HepG2 (cell line): Measurements from ENCODE around the gene PDZD8. TPM values are rescaled to one million over a fixed set of nuclear protein-coding genes. Genes with fewer than 3 reads are reported as not detected.

Experiments used
- CBFB ChIP-seq: sonication (generic); formaldehyde crosslinking; IDR thresholded peaks from 2 replicates; pipeline ENCODE4 v1.4.0; 2020; ENCODE audit warnings: missing genetic modification reagents
- CEBPG ChIP-seq: IDR thresholded peaks from 2 replicates; pipeline ENCODE4 v1.6.1; 2016
- GPN1 ChIP-seq: sonication (generic); formaldehyde crosslinking; IDR thresholded peaks from 2 replicates; pipeline ENCODE4 v1.5.1; 2020; ENCODE audit warnings: missing genetic modification reagents, borderline replicate concordance
- GZF1 ChIP-seq: sonication (generic); formaldehyde crosslinking; IDR thresholded peaks from 2 replicates; pipeline ENCODE4 v1.5.1; 2020; ENCODE audit warnings: mild to moderate bottlenecking, missing genetic modification reagents
- KDM3A ChIP-seq: IDR thresholded peaks from 2 replicates; pipeline ENCODE4 v1.6.1; 2018; ENCODE audit warnings: low read depth, missing compliant biosample characterization
- NAIF1 ChIP-seq: sonication (generic); formaldehyde crosslinking; IDR thresholded peaks from 2 replicates; pipeline ENCODE4 v1.5.0; 2020; ENCODE audit warnings: mild to moderate bottlenecking, missing genetic modification reagents, borderline replicate concordance
- NCOA5 ChIP-seq: sonication (generic); formaldehyde crosslinking; IDR thresholded peaks from 2 replicates; pipeline ENCODE4 v1.4.0; 2020; ENCODE audit warnings: missing genetic modification reagents
- POLR2AphosphoS2 ChIP-seq: IDR thresholded peaks from 2 replicates; pipeline ENCODE4 v1.6.1; 2011; ENCODE audit warnings: low read depth, low read length, improper control_type of control experiment
- SOX6 ChIP-seq, 2 experiments: fragments of 450-650 bp in 1 of 2; sonication (generic) in 1 of 2; formaldehyde crosslinking in 1 of 2; IDR thresholded peaks; 2 replicates each; pipeline versions ENCODE4 v1.4.0 to v1.6.1; 2017 to 2020; ENCODE audit warnings: antibody characterized with exemption in 1 of 2, mild to moderate bottlenecking in 1 of 2, missing genetic modification reagents in 1 of 2
- SP5 ChIP-seq: IDR thresholded peaks from 2 replicates; pipeline ENCODE4 v1.6.1; 2016; ENCODE audit warnings: low read depth, borderline replicate concordance
- ZNF256 ChIP-seq: sonication (generic); formaldehyde crosslinking; conservative IDR thresholded peaks from 2 replicates; pipeline ENCODE4 v1.4.0; 2020; ENCODE audit warnings: missing genetic modification reagents
- ZNF331 ChIP-seq: sonication (generic); formaldehyde crosslinking; IDR thresholded peaks from 2 replicates; pipeline ENCODE4 v1.4.0; 2020; ENCODE audit warnings: missing genetic modification reagents
- ZNF598 ChIP-seq: sonication (generic); formaldehyde crosslinking; IDR thresholded peaks from 2 replicates; pipeline ENCODE4 v1.5.1; 2020; ENCODE audit warnings: mild to moderate bottlenecking, missing genetic modification reagents, borderline replicate concordance
- polyA plus RNA-seq, 8 experiments: library from polyadenylated mRNA; depleted of rRNA in 3 of 8; stranded (reverse) in 7 of 8; unstranded in 1 of 8; fragments of >200 nt; fragmentation: Illumina TruSeq in 4 of 8; extraction: Trizol in 4 of 8; gene quantifications; 2 replicates each; pipeline versions ENCODE4 v1.2.1 to v1.2.3, GENCODE V29; 2011 to 2016; ENCODE audit warnings: low read depth in 4 of 8, missing spikeins in 1 of 8, mixed read lengths in 1 of 8; ENCODE audit not compliant: insufficient read depth in 1 of 8
- total RNA-seq, 5 experiments: library from RNA; depleted of rRNA; stranded (reverse); fragments of >200 nt; fragmentation: Illumina TruSeq; extraction: Trizol; gene quantifications; 2 replicates each; pipeline ENCODE4 v1.2.3, GENCODE V29; 2016; ENCODE audit warnings: low read depth in 1 of 5
- TF ChIP-seq, protein P1 (sequence below): sonication (generic); formaldehyde crosslinking; IDR thresholded peaks from 2 replicates; pipeline ENCODE4 v1.8.0; 2022; ENCODE audit warnings: mild to moderate bottlenecking, missing genetic modification reagents, borderline replicate concordance
- TF ChIP-seq, protein P2 (sequence below): sonication (generic); formaldehyde crosslinking; IDR thresholded peaks from 2 replicates; pipeline ENCODE4 v1.9.0; 2021; ENCODE audit warnings: mild to moderate bottlenecking, missing genetic modification reagents
- TF ChIP-seq, protein P3 (sequence below): sonication (generic); formaldehyde crosslinking; IDR thresholded peaks from 2 replicates; pipeline ENCODE4 v1.4.0; 2020; ENCODE audit warnings: missing genetic modification reagents
- TF ChIP-seq, protein P4 (sequence below): sonication (generic); formaldehyde crosslinking; IDR thresholded peaks from 2 replicates; pipeline ENCODE4 v1.4.0; 2020; ENCODE audit warnings: mild to moderate bottlenecking, missing genetic modification reagents, borderline replicate concordance

PDZD8 gene
- total and polyA plus RNA-seq, 2 of the 13 experiments (the other 11 are each of a cell fraction or from before 2014, with no cell fraction given): 11.2 to 32.0 TPM

DNA sequence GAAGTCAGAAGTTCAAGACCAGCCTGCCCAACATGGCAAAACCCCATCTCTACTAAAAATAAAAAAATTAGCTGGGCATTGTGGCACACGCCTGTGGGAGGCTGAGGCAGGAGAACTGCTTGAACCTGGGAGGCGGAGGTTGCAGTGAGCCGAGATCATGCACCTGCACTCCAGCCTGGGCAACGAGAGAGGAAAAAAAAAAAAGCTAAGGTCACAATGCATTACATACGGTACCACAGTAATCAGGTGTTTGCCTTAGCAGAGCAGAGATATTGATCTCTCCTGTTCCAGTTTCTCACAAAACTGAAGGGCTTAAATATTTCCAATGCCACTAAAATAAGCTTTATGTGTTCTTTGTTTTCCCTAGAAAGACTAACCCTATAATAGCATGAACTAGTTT, 7.5 kb downstream of the PDZD8 start (continued):
- TF ChIP-seq NAIF1 (CRISPR knock-in tag): no peak
- no peak for TF ChIP-seq GZF1 (CRISPR knock-in tag)
- TF ChIP-seq CBFB (CRISPR knock-in tag): no peak
- no peak for TF ChIP-seq ZNF331
- TF ChIP-seq, protein P1, sequence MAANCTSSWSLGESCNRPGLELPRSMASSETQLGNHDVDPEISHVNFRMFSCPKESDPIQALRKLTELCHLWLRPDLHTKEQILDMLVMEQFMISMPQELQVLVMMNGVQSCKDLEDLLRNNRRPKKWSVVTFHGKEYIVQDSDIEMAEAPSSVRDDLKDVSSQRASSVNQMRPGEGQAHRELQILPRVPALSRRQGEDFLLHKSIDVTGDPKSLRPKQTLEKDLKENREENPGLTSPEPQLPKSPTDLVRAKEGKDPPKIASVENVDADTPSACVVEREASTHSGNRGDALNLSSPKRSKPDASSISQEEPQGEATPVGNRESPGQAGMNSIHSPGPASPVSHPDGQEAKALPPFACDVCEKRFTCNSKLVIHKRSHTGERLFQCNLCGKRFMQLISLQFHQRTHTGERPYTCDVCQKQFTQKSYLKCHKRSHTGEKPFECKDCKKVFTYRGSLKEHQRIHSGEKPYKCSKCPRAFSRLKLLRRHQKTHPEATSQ (CRISPR knock-in tag): no peak
- TF ChIP-seq, protein P2, sequence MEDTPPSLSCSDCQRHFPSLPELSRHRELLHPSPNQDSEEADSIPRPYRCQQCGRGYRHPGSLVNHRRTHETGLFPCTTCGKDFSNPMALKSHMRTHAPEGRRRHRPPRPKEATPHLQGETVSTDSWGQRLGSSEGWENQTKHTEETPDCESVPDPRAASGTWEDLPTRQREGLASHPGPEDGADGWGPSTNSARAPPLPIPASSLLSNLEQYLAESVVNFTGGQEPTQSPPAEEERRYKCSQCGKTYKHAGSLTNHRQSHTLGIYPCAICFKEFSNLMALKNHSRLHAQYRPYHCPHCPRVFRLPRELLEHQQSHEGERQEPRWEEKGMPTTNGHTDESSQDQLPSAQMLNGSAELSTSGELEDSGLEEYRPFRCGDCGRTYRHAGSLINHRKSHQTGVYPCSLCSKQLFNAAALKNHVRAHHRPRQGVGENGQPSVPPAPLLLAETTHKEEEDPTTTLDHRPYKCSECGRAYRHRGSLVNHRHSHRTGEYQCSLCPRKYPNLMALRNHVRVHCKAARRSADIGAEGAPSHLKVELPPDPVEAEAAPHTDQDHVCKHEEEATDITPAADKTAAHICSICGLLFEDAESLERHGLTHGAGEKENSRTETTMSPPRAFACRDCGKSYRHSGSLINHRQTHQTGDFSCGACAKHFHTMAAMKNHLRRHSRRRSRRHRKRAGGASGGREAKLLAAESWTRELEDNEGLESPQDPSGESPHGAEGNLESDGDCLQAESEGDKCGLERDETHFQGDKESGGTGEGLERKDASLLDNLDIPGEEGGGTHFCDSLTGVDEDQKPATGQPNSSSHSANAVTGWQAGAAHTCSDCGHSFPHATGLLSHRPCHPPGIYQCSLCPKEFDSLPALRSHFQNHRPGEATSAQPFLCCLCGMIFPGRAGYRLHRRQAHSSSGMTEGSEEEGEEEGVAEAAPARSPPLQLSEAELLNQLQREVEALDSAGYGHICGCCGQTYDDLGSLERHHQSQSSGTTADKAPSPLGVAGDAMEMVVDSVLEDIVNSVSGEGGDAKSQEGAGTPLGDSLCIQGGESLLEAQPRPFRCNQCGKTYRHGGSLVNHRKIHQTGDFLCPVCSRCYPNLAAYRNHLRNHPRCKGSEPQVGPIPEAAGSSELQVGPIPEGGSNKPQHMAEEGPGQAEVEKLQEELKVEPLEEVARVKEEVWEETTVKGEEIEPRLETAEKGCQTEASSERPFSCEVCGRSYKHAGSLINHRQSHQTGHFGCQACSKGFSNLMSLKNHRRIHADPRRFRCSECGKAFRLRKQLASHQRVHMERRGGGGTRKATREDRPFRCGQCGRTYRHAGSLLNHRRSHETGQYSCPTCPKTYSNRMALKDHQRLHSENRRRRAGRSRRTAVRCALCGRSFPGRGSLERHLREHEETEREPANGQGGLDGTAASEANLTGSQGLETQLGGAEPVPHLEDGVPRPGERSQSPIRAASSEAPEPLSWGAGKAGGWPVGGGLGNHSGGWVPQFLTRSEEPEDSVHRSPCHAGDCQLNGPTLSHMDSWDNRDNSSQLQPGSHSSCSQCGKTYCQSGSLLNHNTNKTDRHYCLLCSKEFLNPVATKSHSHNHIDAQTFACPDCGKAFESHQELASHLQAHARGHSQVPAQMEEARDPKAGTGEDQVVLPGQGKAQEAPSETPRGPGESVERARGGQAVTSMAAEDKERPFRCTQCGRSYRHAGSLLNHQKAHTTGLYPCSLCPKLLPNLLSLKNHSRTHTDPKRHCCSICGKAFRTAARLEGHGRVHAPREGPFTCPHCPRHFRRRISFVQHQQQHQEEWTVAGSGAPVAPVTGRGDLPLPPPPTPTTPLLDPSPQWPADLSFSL (CRISPR knock-in tag): no peak
- TF ChIP-seq POLR2AphosphoS2: no peak
- no peak for TF ChIP-seq CEBPG
- TF ChIP-seq GPN1 (CRISPR knock-in tag): no peak
- no peak for TF ChIP-seq ZNF256 (CRISPR knock-in tag)
- no peak for TF ChIP-seq SOX6 (IDR thresholded peaks at IDR 0.05)
- peak; percentile 53 for TF ChIP-seq SOX6 (CRISPR knock-in tag; IDR thresholded peaks at IDR 0.05)
- TF ChIP-seq, protein P3, sequence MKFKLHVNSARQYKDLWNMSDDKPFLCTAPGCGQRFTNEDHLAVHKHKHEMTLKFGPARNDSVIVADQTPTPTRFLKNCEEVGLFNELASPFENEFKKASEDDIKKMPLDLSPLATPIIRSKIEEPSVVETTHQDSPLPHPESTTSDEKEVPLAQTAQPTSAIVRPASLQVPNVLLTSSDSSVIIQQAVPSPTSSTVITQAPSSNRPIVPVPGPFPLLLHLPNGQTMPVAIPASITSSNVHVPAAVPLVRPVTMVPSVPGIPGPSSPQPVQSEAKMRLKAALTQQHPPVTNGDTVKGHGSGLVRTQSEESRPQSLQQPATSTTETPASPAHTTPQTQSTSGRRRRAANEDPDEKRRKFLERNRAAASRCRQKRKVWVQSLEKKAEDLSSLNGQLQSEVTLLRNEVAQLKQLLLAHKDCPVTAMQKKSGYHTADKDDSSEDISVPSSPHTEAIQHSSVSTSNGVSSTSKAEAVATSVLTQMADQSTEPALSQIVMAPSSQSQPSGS (CRISPR knock-in tag): no peak
- TF ChIP-seq, protein P4, sequence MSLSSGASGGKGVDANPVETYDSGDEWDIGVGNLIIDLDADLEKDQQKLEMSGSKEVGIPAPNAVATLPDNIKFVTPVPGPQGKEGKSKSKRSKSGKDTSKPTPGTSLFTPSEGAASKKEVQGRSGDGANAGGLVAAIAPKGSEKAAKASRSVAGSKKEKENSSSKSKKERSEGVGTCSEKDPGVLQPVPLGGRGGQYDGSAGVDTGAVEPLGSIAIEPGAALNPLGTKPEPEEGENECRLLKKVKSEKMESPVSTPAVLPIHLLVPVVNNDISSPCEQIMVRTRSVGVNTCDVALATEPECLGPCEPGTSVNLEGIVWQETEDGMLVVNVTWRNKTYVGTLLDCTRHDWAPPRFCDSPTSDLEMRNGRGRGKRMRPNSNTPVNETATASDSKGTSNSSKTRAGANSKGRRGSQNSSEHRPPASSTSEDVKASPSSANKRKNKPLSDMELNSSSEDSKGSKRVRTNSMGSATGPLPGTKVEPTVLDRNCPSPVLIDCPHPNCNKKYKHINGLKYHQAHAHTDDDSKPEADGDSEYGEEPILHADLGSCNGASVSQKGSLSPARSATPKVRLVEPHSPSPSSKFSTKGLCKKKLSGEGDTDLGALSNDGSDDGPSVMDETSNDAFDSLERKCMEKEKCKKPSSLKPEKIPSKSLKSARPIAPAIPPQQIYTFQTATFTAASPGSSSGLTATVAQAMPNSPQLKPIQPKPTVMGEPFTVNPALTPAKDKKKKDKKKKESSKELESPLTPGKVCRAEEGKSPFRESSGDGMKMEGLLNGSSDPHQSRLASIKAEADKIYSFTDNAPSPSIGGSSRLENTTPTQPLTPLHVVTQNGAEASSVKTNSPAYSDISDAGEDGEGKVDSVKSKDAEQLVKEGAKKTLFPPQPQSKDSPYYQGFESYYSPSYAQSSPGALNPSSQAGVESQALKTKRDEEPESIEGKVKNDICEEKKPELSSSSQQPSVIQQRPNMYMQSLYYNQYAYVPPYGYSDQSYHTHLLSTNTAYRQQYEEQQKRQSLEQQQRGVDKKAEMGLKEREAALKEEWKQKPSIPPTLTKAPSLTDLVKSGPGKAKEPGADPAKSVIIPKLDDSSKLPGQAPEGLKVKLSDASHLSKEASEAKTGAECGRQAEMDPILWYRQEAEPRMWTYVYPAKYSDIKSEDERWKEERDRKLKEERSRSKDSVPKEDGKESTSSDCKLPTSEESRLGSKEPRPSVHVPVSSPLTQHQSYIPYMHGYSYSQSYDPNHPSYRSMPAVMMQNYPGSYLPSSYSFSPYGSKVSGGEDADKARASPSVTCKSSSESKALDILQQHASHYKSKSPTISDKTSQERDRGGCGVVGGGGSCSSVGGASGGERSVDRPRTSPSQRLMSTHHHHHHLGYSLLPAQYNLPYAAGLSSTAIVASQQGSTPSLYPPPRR (CRISPR knock-in tag): no peak
- TF ChIP-seq SP5: no peak
- no peak for TF ChIP-seq KDM3A (CRISPR knock-in tag)
- TF ChIP-seq NCOA5 (CRISPR knock-in tag): no peak
- no peak for TF ChIP-seq ZNF598 (CRISPR knock-in tag)
